HG03378 (cell line): ENCODE results near the gene FARP2.
"Not testable (repeated sequence)": the region's sequence is repeated elsewhere in the genome, so short reads cannot be mapped to it uniquely, and the experiment has no call there.

Source experiments
- ATAC-seq: cut with Tn5 transposase; IDR thresholded peaks from one replicate; pipeline ENCODE4 v1.9.1; 2021; ENCODE audit warnings: mild to moderate bottlenecking, moderate library complexity; ENCODE audit not compliant: unreplicated experiment

FARP2 gene

DNA sequence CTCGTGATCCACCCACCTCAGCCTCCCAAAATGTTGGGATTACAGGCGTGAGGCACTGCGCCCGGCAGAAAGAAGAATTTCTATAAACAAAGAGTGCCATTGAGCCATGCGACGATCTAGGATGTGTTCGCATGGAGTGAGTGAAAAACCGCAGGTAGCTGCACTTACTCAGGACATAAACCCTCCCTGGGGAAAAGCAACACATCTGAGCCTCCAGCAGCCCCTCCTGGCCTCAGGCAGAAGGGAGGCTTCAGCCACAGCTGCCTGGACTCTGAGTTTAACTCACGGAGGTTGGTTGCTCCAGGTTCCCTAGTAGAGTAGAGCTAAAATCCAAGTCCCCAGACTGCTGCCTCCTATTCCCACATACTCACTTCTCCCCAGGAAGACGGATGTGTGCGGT is 163.6 kb downstream of the FARP2 start:
- ATAC-seq = no peak

DNA sequence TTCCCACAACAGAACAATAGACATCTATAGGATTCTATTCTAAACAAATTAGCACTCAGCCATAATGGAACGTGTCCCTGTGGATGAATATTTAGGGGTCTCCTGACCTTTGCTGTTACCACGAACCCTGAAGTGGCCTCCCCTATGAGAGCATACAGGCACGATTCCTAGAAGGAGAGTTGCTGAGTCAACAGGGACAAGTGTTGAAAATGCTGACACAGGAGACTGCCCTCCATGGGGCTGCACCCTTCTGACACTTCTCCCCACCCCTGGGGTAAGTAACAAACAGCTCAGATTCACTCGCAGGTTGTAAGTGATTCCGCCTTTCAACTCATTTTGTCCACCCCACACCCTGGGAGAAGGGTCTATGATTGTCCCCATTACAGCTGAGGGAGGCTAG is 166.4 kb downstream of the FARP2 start:
- ATAC-seq = no peak

DNA sequence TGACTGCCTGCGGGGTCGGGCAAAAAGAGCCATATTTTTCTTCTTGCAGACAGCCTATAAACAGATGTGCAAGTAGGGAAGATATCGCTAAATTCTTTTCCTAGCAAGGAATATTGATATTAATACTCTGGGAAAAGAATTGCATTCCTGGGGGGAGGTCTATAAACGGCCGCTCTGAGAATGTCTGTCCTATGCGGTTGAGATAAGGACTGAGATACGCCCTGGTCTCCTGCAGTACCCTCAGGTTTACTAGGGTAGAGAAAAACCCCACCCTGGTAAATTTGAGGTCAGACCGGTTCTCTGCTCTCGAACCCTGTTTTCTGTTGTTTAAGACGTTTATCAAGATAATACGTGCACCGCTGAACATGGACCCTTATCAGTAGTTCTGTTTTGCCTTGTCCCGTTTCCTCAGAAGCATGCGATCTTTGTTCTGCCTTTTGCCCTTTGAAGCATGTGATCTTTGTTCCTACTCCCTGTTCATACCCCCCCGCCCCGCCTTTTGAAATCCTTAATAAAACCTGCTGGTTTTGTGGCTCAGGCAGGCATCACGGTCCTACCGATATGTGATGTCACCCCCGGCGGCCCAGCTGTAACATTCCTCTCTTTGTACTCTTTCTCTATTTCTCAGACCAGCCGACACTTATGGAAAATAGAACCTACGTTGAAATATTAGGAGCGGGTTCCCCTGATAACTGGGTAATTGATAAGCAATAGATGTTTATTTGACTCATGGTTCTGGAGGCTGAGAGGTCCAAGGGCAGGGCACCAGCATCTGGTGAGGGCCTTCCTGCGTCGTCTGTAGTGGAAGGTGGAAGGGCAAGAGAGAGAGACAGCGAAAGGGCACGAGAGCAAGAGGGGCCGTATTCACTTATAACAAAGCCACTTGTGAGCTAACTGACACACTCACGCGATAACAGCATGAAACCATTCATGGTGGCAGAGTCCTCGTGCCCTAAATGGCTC is 170.0 kb downstream of the FARP2 start:
- ATAC-seq = not testable (repeated sequence)

DNA sequence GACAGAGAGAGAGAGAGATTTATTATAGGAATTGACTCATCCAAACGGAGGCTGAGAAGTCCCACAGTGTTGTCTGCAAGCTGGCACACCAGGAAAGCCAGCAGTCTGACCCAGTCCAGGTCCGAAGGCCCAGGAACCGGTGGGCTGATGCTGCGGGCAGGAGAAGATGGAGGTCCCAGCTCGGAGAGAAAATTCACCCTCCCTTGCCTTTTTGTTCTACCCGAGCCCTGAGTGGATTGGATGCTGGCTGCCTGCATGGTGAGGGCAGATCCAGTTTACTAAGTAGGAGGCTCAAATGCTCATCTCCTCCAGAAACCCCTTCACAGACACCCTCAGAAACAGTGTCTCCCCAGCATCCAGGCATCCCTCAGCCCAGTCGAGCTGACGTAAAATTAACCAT is 174.5 kb downstream of the FARP2 start:
- no peak for ATAC-seq

DNA sequence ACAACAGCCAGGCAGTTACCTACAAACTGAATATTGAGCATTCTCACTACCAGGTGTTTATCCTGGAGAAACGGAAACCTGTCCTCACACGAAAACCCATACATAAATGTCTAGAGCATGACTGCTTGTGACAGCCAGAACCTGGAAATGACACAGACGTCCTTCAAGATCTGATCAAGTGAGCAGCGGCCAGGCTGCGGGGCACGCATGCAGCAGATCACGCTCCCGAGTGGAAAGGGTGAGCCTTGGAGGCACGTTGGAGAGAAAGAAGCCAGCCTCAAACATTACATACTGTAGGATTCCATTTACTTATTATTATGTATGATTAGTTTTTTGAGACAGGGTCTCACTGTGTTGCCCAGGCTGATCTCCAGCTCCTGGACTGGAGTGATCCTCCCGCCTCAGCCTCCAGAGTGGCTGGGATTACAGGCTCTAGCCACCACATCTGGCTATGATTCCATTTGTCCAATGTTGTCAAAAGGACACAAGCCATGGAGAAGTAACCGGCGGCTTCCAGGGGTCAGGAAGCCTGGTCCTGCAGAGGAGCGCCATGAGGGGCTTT is 175.2 kb downstream of the FARP2 start:
- no peak for ATAC-seq

DNA sequence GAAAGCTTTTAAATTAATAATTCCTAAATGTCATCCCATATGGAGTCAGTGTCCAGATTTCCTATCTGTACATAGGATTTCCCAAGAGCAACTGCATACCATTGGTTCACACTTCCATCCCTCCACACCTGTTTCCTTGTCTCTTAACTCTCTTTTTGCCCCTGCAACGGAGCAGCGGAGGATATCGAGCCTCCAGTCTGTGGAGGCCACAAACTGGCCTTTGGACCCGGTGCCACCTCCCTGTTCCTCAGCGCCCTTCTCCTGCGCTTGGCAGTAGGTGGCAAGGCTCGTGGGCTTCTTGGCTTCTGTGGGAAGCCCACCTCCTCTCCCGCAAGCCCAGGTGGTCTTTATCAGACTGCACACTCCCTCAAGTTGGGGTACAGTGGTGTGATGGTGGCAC is 176.1 kb downstream of the FARP2 start:
- ATAC-seq = no peak

DNA sequence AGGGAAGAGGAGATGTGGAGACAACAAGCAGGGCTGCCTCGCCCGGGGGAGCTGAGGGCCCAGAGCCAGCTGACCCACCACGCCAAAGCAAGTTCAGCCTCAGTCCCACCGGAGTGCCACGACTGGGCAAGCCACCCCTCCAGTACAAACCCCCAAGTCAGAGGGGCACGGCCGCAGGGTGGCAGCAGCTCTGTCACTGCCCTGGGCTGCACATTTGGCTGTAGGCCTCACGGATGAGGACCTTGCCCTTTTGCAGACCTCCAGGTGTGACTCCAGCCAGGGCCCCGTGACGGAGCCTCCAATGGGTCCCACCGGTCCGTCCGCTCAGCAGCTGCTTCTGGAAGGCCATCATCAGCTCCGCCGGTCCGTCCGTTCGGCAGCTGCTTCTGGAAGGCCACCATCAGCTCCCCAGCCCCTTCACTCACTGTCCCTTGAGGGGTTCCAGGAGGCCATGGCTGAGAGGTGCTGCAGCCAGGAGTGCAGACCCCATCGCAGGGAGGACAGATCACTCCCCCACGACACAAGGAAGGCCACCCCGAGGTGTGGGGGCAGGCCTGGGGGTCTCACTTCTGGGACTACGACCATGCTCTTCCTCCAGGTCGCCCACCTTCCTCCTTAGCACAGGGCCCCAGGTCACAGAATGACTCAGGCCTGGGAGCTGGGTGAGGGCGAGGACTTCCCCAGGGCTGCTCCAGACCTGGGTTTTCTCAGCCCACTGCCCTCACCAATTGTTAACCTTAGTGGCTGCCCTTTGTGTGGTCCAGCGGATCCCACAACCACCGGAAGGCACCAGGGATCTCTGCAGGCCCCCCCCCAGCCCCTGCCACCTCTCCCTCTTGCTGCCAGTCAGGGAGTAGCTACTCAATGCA is 176.9 kb downstream of the FARP2 start:
- no peak for ATAC-seq

DNA sequence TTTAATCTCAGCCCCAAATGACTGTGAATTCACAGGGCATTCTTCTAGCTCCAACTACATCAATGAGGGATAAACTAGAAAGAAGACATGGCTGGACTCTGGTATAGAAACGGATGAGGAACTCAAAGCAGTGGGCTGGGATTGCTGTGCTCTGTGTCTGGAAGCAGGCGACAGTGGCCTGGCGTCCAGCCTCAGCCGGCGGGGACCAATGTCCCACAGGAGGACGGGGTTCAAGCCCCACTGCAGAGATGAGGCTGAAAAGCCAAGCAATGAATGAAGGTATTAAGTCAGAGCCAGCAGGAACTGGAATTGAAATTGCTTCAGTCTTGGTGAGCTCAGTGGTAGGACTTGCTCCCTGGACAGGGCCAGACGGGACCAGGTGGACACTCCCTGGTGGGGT is 178.2 kb downstream of the FARP2 start:
- no peak for ATAC-seq

DNA sequence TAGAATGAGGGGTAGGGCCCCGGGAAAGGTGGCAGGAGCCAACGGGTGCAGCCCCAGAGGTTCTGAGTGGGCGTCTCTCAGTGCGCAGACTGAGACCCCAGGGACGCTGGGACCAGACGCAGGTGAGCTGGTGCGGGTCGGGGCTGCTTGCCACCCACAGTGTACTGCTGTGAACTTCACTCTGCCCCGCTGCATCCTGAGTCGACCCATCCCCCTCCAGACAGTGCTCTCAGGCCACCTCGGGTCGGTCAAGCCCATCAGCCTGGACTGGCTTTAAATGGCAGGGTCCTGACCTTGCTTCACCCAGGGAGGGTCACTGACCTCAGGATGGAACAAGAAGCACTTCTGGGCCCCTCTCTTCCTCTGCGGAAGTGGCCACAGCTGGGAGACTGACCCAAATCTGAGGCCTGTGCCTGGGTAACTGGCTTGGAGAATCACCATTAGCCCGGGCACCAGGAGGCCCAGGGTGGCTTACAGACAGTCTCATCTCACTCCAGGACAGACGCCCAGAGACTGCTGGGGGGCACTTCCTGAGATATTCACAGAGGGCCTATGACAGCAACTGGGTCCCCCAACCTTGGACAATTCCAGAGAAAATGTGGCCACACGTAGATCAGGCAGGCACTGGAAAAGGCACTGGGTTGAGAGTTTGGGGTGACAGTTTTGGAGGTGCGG is 178.8 kb downstream of the FARP2 start:
- no peak for ATAC-seq

DNA sequence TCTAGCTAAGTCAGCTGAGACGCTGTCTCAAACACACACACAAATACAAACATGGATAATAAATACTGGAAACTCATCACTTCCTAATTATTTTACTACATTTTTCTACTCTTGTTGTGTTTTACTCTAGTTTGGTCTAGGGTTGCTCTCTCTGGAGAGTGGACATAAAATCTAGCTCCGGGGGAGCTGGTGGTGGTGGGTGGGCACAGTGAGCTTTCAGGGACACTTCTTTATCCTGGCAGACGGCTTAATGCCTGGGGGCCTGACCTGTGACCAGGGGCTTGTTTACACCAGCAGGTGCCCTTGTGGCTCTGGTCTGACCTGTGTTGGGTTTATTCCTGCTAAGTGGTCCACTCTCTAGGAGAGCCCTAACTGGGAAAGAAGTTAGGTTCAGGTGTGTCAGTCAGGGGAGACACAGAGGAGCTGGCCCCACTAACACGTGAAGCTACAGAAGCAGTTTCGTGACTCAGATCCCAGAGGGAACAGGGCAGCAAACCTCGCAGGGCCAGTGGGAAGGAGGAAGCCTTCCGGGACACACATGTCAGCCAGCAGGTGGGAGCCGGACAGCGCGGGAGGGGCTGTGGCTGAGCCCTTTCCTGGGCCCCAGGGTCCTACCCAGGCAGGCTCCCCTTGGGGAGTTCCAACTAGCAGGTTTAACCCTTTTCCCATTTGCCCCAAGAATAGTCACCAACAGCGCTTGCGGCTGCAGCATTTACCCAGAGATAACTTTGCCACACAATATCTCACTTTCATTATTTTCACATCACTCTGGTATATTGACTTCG is 180.0 kb downstream of the FARP2 start:
- no peak for ATAC-seq

DNA sequence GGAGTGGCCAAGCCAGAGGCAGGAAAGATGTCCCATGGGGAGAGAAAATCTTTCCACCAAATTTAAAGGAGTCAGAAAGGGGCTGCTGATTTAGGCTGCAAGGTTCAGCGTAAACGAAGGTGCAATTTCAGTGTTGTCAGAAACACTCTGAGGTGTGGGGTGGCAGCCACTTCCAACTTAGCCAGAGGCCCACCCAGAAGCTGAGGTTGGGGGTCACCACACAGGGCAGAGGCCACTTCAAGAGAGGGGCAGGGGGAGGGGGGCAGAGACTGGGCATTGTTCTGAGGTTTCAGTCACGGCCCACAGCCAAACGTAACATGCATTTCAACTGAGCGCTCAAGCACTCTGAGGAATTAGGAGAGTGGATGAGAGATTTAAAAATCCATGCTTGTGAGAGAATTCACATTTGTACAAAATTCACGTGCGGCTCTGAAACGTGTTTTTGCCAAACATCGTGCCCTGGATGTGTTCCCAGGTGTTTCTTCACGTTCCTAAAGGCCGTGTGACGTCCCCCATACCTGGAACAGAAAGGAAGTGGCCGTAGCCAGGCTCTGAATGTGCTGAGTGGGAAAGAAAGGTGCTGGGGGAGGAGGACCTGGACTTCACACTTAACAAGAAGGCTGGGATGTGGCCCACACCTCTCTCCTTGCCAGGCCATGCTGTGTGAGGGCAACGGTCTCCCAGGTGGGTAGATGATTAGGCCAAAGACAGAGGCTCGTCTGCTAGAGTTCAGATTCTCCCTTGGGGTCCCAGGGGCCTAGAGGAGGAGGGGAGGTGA is 182.9 kb downstream of the FARP2 start:
- no peak for ATAC-seq

DNA sequence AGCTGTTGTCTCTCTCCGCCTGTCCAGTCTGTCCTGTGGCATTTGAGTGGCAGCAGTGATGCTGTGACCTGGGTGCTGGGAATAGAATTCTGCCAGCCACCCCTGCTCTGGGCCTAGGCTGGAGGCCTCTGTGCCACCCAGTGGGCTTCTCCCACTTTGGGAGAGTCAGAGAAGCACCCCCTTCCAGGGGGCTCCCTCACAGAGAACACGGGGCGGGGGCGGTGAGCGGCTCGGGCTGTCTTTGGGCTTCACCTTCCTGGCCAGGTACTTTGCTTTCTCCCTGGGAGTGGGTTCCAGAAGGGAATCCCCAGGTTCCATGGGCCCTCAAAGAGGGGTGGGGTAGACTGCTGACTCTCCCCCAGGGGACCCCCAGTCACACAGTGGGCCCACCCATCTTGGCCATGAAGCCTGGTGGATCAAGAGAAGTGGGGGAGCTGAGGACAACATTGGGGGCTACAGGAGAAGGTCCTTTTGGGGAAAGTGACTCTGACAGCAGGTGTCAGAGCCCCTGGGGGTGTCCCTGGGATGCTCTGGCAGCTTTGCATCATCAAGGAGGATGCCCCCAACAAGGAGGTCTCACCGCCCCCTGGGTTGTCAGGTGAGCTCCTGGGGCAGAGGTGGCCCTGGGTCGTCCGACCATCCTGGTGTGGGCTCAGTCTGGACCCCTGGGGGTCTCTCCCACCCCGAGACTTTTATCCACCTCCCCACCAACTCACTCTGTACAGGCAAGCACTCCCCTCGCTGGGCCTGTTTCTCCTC is 183.7 kb downstream of the FARP2 start:
- no peak for ATAC-seq

DNA sequence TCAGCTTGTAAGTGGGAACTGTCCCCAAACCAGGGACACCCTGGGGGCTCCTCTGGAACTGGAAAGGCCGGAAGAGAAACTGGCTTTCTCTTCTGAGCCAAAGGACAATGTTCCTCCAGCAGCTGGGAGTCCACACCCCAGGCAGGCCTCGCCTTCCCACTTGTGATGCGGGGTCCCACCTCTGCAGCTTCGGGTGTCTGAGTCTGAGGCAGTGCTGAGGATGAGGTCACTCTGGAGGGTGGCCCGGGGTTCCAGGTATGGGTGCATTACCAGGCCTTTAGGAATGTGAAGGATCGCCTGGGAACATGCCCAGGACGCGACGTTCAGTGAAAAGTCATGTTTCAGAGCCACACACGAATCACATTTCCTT is 184.3 kb downstream of the FARP2 start:
- no peak for ATAC-seq

DNA sequence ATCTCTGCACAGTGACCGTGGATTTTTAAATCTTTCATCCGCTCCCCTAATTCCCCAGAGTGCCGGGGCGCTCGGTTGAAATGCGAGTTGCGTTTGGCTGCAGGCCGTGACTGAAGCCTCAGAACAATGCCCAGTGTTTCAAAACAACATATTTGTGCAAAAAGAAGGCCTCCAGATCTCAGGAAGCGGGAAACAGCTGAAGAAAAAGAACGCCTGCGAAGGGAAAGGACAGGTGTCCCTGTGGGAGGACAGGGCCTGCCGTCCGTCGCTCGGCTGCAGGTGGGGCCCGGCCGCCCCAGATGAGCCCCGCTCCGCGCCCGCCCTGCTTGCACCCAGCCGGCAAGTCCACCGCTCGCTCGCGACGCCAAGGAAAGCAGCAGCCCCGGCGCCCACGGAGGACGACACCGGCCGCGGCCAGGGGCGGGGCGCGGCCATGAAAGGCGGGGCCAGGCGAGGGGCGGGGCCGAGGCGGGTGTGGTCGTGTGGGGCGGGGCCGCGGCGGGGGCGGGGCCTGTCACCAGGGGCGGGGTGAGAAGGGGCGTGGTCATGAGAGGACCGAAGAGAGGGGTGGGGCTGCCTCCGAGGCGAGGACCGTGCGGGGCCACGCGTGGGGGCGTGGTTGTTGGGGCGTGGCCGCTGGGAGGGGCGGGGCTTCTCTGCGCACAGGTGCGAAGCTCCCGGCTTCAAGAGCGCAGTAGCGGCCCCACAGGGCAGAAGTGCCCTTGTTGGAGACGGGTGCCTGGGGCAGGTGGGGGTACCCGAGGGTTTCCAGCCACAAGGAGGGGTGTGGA is 184.9 kb downstream of the FARP2 start:
- ATAC-seq = no peak

DNA sequence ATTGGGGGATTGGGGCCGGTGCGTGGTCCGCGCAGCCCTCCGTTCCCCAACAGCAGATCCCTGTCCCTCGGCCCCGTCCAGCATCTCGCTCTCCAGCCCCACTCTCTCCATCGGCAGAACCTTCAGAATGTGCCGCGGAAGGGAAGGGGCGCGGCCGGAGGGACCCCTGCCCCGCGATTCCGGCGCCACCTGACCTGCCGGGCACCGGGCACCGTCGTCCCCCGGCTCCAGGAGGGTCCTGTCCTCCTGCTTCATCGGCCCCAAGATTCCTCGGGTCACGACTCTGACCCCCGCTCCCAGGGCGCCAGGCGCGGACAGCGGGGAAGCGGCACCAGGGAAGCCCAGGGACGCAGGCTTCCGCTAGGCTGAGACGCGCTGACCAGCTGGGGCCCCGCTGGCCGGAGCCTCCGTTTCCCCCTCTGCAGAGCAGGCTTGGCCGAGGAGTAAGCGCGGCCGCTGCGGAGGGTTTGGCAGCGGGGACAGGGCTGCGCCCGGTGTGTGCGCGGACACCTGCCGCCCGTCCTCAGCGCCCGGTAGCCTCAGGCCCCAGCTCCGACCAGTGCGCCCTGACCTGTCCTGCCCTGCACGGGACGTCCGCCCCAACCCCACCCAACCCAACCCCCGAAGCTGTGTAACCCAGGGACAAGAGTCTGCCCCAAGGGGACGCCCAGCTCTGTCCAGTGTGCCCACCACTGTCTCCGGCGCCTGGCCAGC is 185.6 kb downstream of the FARP2 start:
- ATAC-seq = no peak

DNA sequence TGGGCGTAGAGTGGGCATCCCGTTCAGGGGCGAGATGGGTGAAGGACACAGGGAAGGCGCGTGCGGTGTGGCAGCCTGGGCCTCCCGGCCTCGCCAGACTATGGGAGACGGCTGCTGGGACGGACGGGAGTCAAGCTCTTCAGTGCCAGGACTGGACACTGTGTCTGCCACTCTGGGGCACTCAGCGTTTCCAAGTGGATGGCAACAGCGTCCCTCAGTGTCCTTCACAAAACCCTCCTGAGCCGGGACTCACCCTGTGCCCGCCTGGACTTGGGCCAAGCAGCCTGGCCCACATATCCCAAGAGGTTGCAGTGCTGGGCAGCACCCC is 186.2 kb downstream of the FARP2 start:
- ATAC-seq = no peak
